GM23248 (cell line): Measurements from ENCODE around the gene PRF1. TPM values are rescaled to one million over a fixed set of nuclear protein-coding genes. Genes with fewer than 3 reads are reported as not detected.

Experiments
- DNase-seq: peaks from one replicate; pipeline ENCODE4 v3.0.0-alpha.2; 2015
- H2AFZ ChIP-seq: fragments of 200-600 bp; sonication (generic); 2 replicates; pipeline ENCODE4 v1.6.1; 2016; ENCODE audit warnings: antibody characterized with exemption
- H3F3A ChIP-seq: fragments of 200-600 bp; sonication (generic); 2 replicates; pipeline ENCODE4 v1.6.1; 2016; ENCODE audit warnings: mild to moderate bottlenecking, antibody characterized with exemption, mixed run types; ENCODE audit not compliant: insufficient read depth
- H3K27ac ChIP-seq: fragments of 200-600 bp; sonication (generic); 2 replicates; pipeline ENCODE4 v1.5.1; 2016; ENCODE audit warnings: mild to moderate bottlenecking
- H3K27me3 ChIP-seq: fragments of 200-600 bp; sonication (generic); replicated peaks from 2 replicates; pipeline ENCODE4 v1.6.1; 2016; ENCODE audit warnings: mild to moderate bottlenecking; ENCODE audit not compliant: insufficient read depth
- H3K36me3 ChIP-seq: fragments of 200-600 bp; sonication (generic); 2 replicates; pipeline ENCODE4 v1.6.1; 2016; ENCODE audit warnings: low read depth, mild to moderate bottlenecking
- H3K4me1 ChIP-seq: fragments of 200-600 bp; sonication (generic); 2 replicates; pipeline ENCODE4 v1.6.1; 2016; ENCODE audit warnings: mild to moderate bottlenecking; ENCODE audit not compliant: insufficient read depth
- H3K4me2 ChIP-seq: fragments of 200-600 bp; sonication (generic); one replicate; pipeline ENCODE4 v1.6.1; 2016; ENCODE audit warnings: mild to moderate bottlenecking; ENCODE audit not compliant: unreplicated experiment
- H3K4me3 ChIP-seq: fragments of 200-600 bp; sonication (generic); 2 replicates; pipeline ENCODE4 v1.5.1; 2016; ENCODE audit warnings: mild to moderate bottlenecking
- H3K79me2 ChIP-seq: fragments of 200-600 bp; sonication (generic); 2 replicates; pipeline ENCODE4 v1.6.1; 2016; ENCODE audit warnings: mild to moderate bottlenecking; ENCODE audit not compliant: insufficient read depth
- H3K9ac ChIP-seq: fragments of 200-600 bp; sonication (generic); 2 replicates; pipeline ENCODE4 v1.6.1; 2016; ENCODE audit warnings: mild to moderate bottlenecking
- H3K9me2 ChIP-seq: fragments of 200-600 bp; sonication (generic); 2 replicates; pipeline ENCODE4 v1.6.1; 2016; ENCODE audit warnings: mixed run types, mild to moderate bottlenecking, moderate library complexity; ENCODE audit not compliant: insufficient read depth
- H3K9me3 ChIP-seq: fragments of 200-600 bp; sonication (generic); one replicate; pipeline ENCODE4 v1.6.1; 2017; ENCODE audit warnings: low read depth
- H4K20me1 ChIP-seq: fragments of 200-600 bp; sonication (generic); 2 replicates; pipeline ENCODE4 v1.6.0; 2016; ENCODE audit not compliant: insufficient read depth
- EZH2 ChIP-seq: fragments of 200-600 bp; sonication (generic); IDR thresholded peaks from 2 replicates; pipeline ENCODE4 v1.6.1; 2018; ENCODE audit warnings: antibody characterized with exemption, mild to moderate bottlenecking; ENCODE audit not compliant: insufficient read depth, poor library complexity, severe bottlenecking
- EZH2phosphoT487 ChIP-seq: fragments of 200-600 bp; sonication (generic); IDR thresholded peaks from 2 replicates; pipeline ENCODE4 v1.6.1; 2018; ENCODE audit warnings: antibody characterized with exemption, moderate library complexity, mild to moderate bottlenecking, low read depth; ENCODE audit not compliant: insufficient read depth
- WGBS, 2 experiments: methylation state at CpG; one replicate each; pipeline ENCODE4 v1.1.6; 2015 to 2017; ENCODE audit warnings: low lambda C conversion rate in 2 of 2, low coverage in 1 of 2; ENCODE audit errors: missing lambda C conversion rate in 2 of 2; 5-methylcytosine and 5-hydroxymethylcytosine counted together
- in situ Hi-C: fragments of 300-500 bp; cut with MboI; formaldehyde crosslinking; loops from 2 replicates; pipeline ENCODE4 v1.15.0; 2020
- polyA plus RNA-seq: library from polyadenylated mRNA; unstranded; fragments of >200 nt; fragmentation: Nextera tagmentation; extraction: Ambion mirVana; gene quantifications from 2 replicates; pipeline ENCODE4 v1.2.1, GENCODE V29; 2016
- total RNA-seq: library from RNA; depleted of rRNA; stranded (reverse); fragments of >200 nt; shearing (Covaris generic); gene quantifications from 2 replicates; pipeline ENCODE4 v1.2.3, GENCODE V29; 2014; rRNA removed

The PRF1 gene
- total and polyA plus RNA-seq, 2 experiments from 2014 or later, result not detected

DNA sequence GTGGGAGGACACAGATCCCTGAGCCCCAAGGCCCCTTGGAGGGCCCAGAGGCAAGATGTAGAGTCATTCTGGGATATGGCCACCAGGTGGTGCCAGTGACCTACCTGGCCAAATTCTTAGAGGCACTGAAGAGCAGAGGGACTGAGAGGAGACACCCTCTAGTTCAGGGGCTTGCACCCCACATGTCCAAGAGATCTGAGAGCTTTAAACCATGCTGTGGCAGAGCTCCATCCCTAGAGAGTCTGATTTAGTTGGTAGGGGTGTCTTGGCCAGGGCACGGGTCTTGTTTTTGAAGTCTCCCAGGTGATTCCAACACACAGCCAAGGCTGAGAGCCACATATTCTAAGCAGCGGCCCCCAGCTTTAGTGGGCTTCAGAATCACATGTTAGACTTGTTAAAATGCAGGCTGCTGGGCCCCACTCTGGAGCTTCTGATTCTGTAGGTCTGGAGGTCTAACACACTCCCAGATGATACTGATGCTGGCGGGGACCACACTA, 52.5 kb downstream of the PRF1 start:
- in situ Hi-C loops, result loop anchor here (5.0 to 10.0 kb wide), 2 partner anchors 212 to 335 kb away; partner anchors contain the start of gene PCBD1
- 52 to 56% methylated on average over 3 of the region's 3 CpGs for WGBS, 2 experiments
- Histone ChIP-seq H3K27me3 (no peaks in the 10 kb centered on the region), H3K9me2 (no peaks in the 10 kb centered on the region), H3K9ac (no peak overlapping the region), H3K27ac (no peak overlapping the region), H3K79me2 (no peaks in the 10 kb centered on the region), H3K4me3 (no peak overlapping the region), H3K9me3 (no peaks in the 10 kb centered on the region), H3K4me2 (no peak overlapping the region), H3F3A (no peaks in the 10 kb centered on the region), H4K20me1 (no peaks in the 10 kb centered on the region), H2AFZ (no peak overlapping the region), H3K4me1 (no peaks in the 10 kb centered on the region), H3K36me3 (no peaks in the 10 kb centered on the region)
- TF ChIP-seq EZH2 (no peak), EZH2phosphoT487 (no peak)
- peak; percentile 68 for DNase-seq

DNA sequence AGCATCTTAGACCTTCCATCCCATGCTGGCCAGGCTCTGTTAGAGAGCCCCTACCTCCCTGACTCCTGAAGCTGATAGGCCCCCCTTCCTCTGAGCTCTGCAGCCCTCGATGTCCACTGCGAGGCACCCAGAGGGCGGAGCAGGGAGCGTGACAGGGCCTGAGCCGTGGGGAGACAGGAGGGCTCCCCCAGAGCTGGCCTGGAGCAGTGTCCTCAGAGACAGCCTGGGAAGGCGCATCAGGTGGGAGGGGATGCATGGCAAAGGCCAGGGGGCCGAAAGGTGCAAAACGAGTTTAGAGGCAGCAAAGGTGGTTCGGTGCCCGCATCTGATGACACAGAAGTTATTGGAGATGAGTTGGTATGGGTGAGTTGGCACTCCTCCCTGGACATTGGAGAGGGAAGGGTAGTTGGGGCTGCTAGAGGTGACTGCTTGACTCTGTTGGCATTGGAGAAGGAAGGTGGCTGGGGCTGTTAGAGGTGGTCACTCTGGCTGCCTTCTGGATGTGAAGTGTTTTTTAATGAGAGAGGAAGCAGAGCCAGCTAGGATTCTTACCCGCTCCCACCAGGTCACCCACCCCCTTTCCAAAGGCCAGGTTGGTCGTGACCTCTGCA, 53.1 kb downstream of the PRF1 start:
- Histone ChIP-seq H2AFZ (no peak overlapping the region), H3K36me3 (no peaks in the 10 kb centered on the region), H3K9me3 (no peaks in the 10 kb centered on the region), H3K4me3 (no peak overlapping the region), H4K20me1 (no peaks in the 10 kb centered on the region), H3F3A (no peaks in the 10 kb centered on the region), H3K27ac (no peak overlapping the region), H3K9ac (no peak overlapping the region), H3K9me2 (no peaks in the 10 kb centered on the region), H3K79me2 (no peaks in the 10 kb centered on the region), H3K4me1 (no peaks in the 10 kb centered on the region), H3K4me2 (no peak overlapping the region), H3K27me3 (no peaks in the 10 kb centered on the region)
- TF ChIP-seq EZH2 (no peak), EZH2phosphoT487 (no peak)
- no peak for DNase-seq
- WGBS, 2 experiments, result 70 to 72% methylated on average over 12 of the region's 12 CpGs
- in situ Hi-C loops, result loop anchor here (10.0 kb wide), 1 partner anchor 335 kb away; the partner anchor contains the start of gene PCBD1

Other genes starting within 250 kb of the PRF1 start
- gene LRRC20, start 220.1 kb downstream of the PRF1 start, total RNA-seq, result 4.9 and 6.6 TPM in 2 replicates
- gene LRRC20, start 220.1 kb downstream of the PRF1 start, polyA plus RNA-seq, result 1.5 and 1.8 TPM in 2 replicates
- 32.0 and 34.8 TPM in 2 replicates for gene EIF4EBP2, start 198.6 kb downstream of the PRF1 start, total RNA-seq
- gene EIF4EBP2, start 198.6 kb downstream of the PRF1 start, polyA plus RNA-seq, result 18.2 and 18.4 TPM in 2 replicates
- not detected in 2 replicates for gene NODAL, start 161.1 kb downstream of the PRF1 start, total RNA-seq
- not detected in 2 replicates for gene NODAL, start 161.1 kb downstream of the PRF1 start, polyA plus RNA-seq
- gene PALD1, start 124.0 kb downstream of the PRF1 start, total RNA-seq, result not detected in 2 replicates
- not detected in 2 replicates for gene PALD1, start 124.0 kb downstream of the PRF1 start, polyA plus RNA-seq
- 0.97 and 1.4 TPM in 2 replicates for gene ADAMTS14, start 69.8 kb upstream of the PRF1 start, total RNA-seq
- 0.76 and 0.91 TPM in 2 replicates for gene ADAMTS14, start 69.8 kb upstream of the PRF1 start, polyA plus RNA-seq
- not detected in 2 replicates for gene TBATA, start 182.6 kb upstream of the PRF1 start, total RNA-seq
- not detected in 2 replicates for gene TBATA, start 182.6 kb upstream of the PRF1 start, polyA plus RNA-seq
- 19.0 and 27.5 TPM in 2 replicates for gene SGPL1, start 213.2 kb upstream of the PRF1 start, total RNA-seq
- 18.2 and 19.8 TPM in 2 replicates for gene SGPL1, start 213.2 kb upstream of the PRF1 start, polyA plus RNA-seq